K562 (cell line): ENCODE results near the gene ASPG. TPM values are rescaled to one million over a fixed set of nuclear protein-coding genes. Genes with fewer than 3 reads are reported as not detected.

Source experiments
- ATAC-seq: fragments of 200-7000 bp; cut with Tn5 transposase; 3 replicates; pipeline ENCODE4 v1.9.1; 2020; ENCODE audit warnings: moderate library complexity
- BruUV-seq: library from RNA; stranded (reverse); fragments of 400-500 nt; replicated peaks from 2 replicates; lab custom pipeline; 2021; lab: Mats Ljungman, UMichigan
- CTCF ChIA-PET: fragments of 300-600 bp; formaldehyde crosslinking; extraction: SDS; loops from one replicate; lab custom pipeline; 2021; ENCODE audit warnings: low intra/inter-chr PET ratio; lab: Yijun Ruan, JAX
- POLR2A ChIA-PET: fragments of 300-600, 350-650 bp; sonication (Branson Sonifier 250); formaldehyde crosslinking; extraction: SDS; loops from one replicate; lab custom pipeline; 2021; ENCODE audit warnings: antibody characterized with exemption, inconsistent platforms; lab: Yijun Ruan, JAX
- DNase-seq, 4 experiments: peaks; one replicate each; pipeline versions ENCODE4 v3.0.0 to v3.0.0-alpha.2; 2011 to 2018; ENCODE audit warnings: low spot score in 3 of 4, mixed read lengths in 3 of 4; ENCODE audit errors: extremely low read depth in 1 of 4
- FAIRE-seq: peaks from 2 replicates; lab custom pipeline; 2011; peaks lifted over from hg19 to GRCh38; lab: Jason Lieb, UNC
- H2AFZ ChIP-seq: 2 replicates; pipeline ENCODE4 v1.6.0; 2011; ENCODE audit warnings: low read depth, low read length, control low read depth, inconsistent platforms
- H3K27ac ChIP-seq: fragments of 200-600 bp; 3 replicates; pipeline ENCODE4 v1.8.0; 2011; ENCODE audit warnings: low read depth, mild to moderate bottlenecking, control low read depth, inconsistent platforms, low read length, moderate library complexity, mixed read lengths; ENCODE audit errors: extremely low read depth
- H3K27me3 ChIP-seq, 2 experiments: fragments of 300-600 bp in 1 of 2; 2 replicates in 1 of 2; 3 replicates in 1 of 2; pipeline versions ENCODE4 v1.6.0 to v1.8.0; 2011; ENCODE audit warnings: inconsistent platforms in 2 of 2, low read length in 2 of 2, mild to moderate bottlenecking in 1 of 2, mixed read lengths in 1 of 2, moderate library complexity in 1 of 2; ENCODE audit not compliant: control insufficient read depth in 2 of 2, insufficient read depth in 2 of 2
- H3K36me3 ChIP-seq: fragments of 300-600 bp; 3 replicates; pipeline ENCODE4 v1.8.0; 2011; ENCODE audit warnings: mild to moderate bottlenecking, low read length, inconsistent platforms; ENCODE audit not compliant: control insufficient read depth, insufficient read depth
- H3K4me1 ChIP-seq, 2 experiments: fragments of 200-600 bp in 1 of 2; replicated peaks in 1 of 2; 2 replicates in 1 of 2; 3 replicates in 1 of 2; pipeline versions ENCODE4 v1.5.1 to v1.8.0; 2011; ENCODE audit warnings: inconsistent platforms in 2 of 2, low read length in 2 of 2, mild to moderate bottlenecking in 1 of 2, mixed read lengths in 1 of 2, moderate library complexity in 1 of 2; ENCODE audit not compliant: control insufficient read depth in 2 of 2, insufficient read depth in 2 of 2
- H3K4me2 ChIP-seq: 2 replicates; pipeline ENCODE4 v1.6.1; 2011; ENCODE audit warnings: low read length, control low read depth, inconsistent platforms, mixed read lengths; ENCODE audit not compliant: insufficient read depth
- H3K4me3 ChIP-seq: fragments of 200-600 bp; sonication (generic), shearing (Covaris generic); 2 replicates; pipeline ENCODE4 v1.5.1; 2016; ENCODE audit warnings: control low read depth, inconsistent platforms
- H3K79me2 ChIP-seq: fragments of 200-600 bp; 3 replicates; pipeline ENCODE4 v1.8.0; 2011; ENCODE audit warnings: low read length, inconsistent platforms; ENCODE audit not compliant: control insufficient read depth, insufficient read depth
- H3K9ac ChIP-seq, 2 experiments: 2 replicates each; pipeline versions ENCODE4 v1.6.0 to v1.6.1; 2011; ENCODE audit warnings: low read depth in 2 of 2, low read length in 2 of 2, control low read depth in 1 of 2, inconsistent platforms in 1 of 2, mild to moderate bottlenecking in 1 of 2, mixed read lengths in 1 of 2; ENCODE audit not compliant: insufficient read depth in 1 of 2
- H3K9me1 ChIP-seq: one replicate; pipeline ENCODE4 v1.6.0; 2011; ENCODE audit warnings: inconsistent platforms, mild to moderate bottlenecking, low read length, moderate library complexity; ENCODE audit not compliant: control insufficient read depth, insufficient read depth
- H3K9me3 ChIP-seq: replicated peaks from 2 replicates; pipeline ENCODE4 v1.5.1; 2011; ENCODE audit warnings: low read depth, low read length, inconsistent platforms; ENCODE audit not compliant: control insufficient read depth, insufficient read depth
- H4K20me1 ChIP-seq: replicated peaks from 2 replicates; pipeline ENCODE4 v1.6.1; 2011; ENCODE audit warnings: low read length, inconsistent platforms, mixed read lengths; ENCODE audit not compliant: control insufficient read depth, insufficient read depth
- CREB1 ChIP-seq, 2 experiments: sonication (generic) in 1 of 2; formaldehyde crosslinking in 1 of 2; IDR thresholded peaks; 2 replicates each; pipeline versions ENCODE4 v1.6.1 to v1.8.0; 2012 to 2022; ENCODE audit warnings: inconsistent platforms in 1 of 2, mild to moderate bottlenecking in 1 of 2, missing genetic modification reagents in 1 of 2, moderate library complexity in 1 of 2
- ILF3 ChIP-seq: fragments of 450-650 bp; IDR thresholded peaks from 2 replicates; pipeline ENCODE4 v1.6.1; 2018; ENCODE audit warnings: antibody characterized with exemption, mild to moderate bottlenecking, moderate library complexity, borderline replicate concordance
- KAT2B ChIP-seq: IDR thresholded peaks from one replicate; pipeline ENCODE4 v1.6.1; 2012; ENCODE audit warnings: low read depth, mild to moderate bottlenecking, control low read depth, inconsistent platforms, low read length, moderate library complexity
- NCOA2 ChIP-seq, 2 experiments: fragments of 450-650 bp; IDR thresholded peaks; 2 replicates each; pipeline ENCODE4 v1.6.1; 2018; ENCODE audit warnings: mild to moderate bottlenecking in 2 of 2, moderate library complexity in 1 of 2; ENCODE audit not compliant: partially characterized antibody in 2 of 2
- PHF21A ChIP-seq: fragments of 450-650 bp; IDR thresholded peaks from 2 replicates; pipeline ENCODE4 v1.6.1; 2017; ENCODE audit warnings: low read depth, borderline replicate concordance
- ZNF717 ChIP-seq: fragments of 250-450 bp; sonication (Bioruptor Pico); IDR thresholded peaks from 2 replicates; pipeline ENCODE4 v1.5.0; 2021
- WGBS: fragments of 100-300 bp; shearing (Covaris generic); methylation state at CpG from one replicate; pipeline ENCODE4 v1.1.6; 2016; ENCODE audit warnings: low coverage, mixed read lengths; ENCODE audit not compliant: insufficient coverage; ENCODE audit errors: missing lambda C conversion rate; 5-methylcytosine and 5-hydroxymethylcytosine counted together
- in situ Hi-C: fragments of 300-500 bp; cut with MboI; formaldehyde crosslinking; loops from 4 replicates; pipeline ENCODE4 v1.15.0; 2018; ENCODE audit warnings: inconsistent platforms, mixed read lengths
- intact Hi-C: fragments of 100-400 bp; cut with micrococcal nuclease; formaldehyde crosslinking; loops from 2 replicates; pipeline ENCODE4 v1.14.2; 2022
- polyA plus RNA-seq, 8 experiments: library from polyadenylated mRNA; depleted of rRNA in 4 of 8; stranded (reverse) in 5 of 8; unstranded in 3 of 8; fragments of >200 nt; fragmentation: Nextera tagmentation in 2 of 8; fragmentation: Illumina TruSeq in 1 of 8; extraction: Ambion mirVana in 2 of 8; extraction: Trizol in 1 of 8; gene quantifications; 2 replicates each; pipeline versions ENCODE4 v1.2.1 to v1.2.3, GENCODE V29; 2011 to 2014; ENCODE audit warnings: inconsistent platforms in 1 of 8, missing spikeins in 1 of 8
- total RNA-seq, 7 experiments: library from RNA; depleted of rRNA in 6 of 7; stranded (reverse); fragments of >200 nt in 6 of 7; fragmentation: Illumina TruSeq in 2 of 7; extraction: Trizol in 2 of 7; gene quantifications; 2 replicates each; pipeline versions ENCODE4 v1.2.1 to v1.2.3, GENCODE V29; 2011 to 2021; ENCODE audit warnings: low replicate concordance in 1 of 7
- TF ChIP-seq, protein P1 (sequence below): fragments of 450-650 bp; IDR thresholded peaks from 2 replicates; pipeline ENCODE4 v1.6.1; 2016; ENCODE audit warnings: mild to moderate bottlenecking, moderate library complexity

The ASPG gene
- total and polyA plus RNA-seq, 9 of the 15 experiments (the other 6 are each of a cell fraction or from before 2014, with no cell fraction given) = 0.18 TPM; not detected in 8

GRCh38 chr14:104152246-104152575 lies 66.7 kb downstream of the ASPG start:
- ChIA-PET POLR2A (no interaction called here), CTCF (interaction anchor here (0.6 kb wide), 1 partner anchor 14 kb away, joined by 3 read pairs; the partner anchor contains the start of gene KIF26A)
- H3K9ac ChIP-seq = no peak overlapping the region; a peak in 1 of 4 replicates
- H3K9me3 ChIP-seq = no peaks in the 10 kb centered on the region
- H3K79me2 ChIP-seq = no peaks in the 10 kb centered on the region
- no peak overlapping the region for H3K4me3 ChIP-seq
- H2AFZ ChIP-seq = no peak overlapping the region
- ATAC-seq = no peak
- H3K4me1 ChIP-seq = peaks cover 0 to 32% of the 10 kb centered on the region in 2 experiments; a peak in 2 of 5 replicates
- no peak for FAIRE-seq
- no peak overlapping the region for H3K4me2 ChIP-seq
- no peaks in the 10 kb centered on the region for H3K36me3 ChIP-seq
- no TSS peak for BruUV-seq
- no peak for DNase-seq
- H3K27me3 ChIP-seq = peaks cover 0 to 10% of the 10 kb centered on the region in 2 experiments; a peak in 1 of 5 replicates
- no peaks in the 10 kb centered on the region for H4K20me1 ChIP-seq
- intact Hi-C loops = no loop called here
- no peaks in the 10 kb centered on the region for H3K9me1 ChIP-seq
- 7% methylated on average over 12 of the region's 14 CpGs for WGBS
- in situ Hi-C loops = no loop called here
- no peak overlapping the region for H3K27ac ChIP-seq
- TF ChIP-seq ZNF717 (CRISPR knock-in tag) (no peak), CREB1 (IDR thresholded peaks at IDR 0.05) (no peak), CREB1 (CRISPR knock-in tag; IDR thresholded peaks at IDR 0.05) (no peak), NCOA2 (IDR thresholded peaks at IDR 0.05; ENCODE audit: partially characterized antibody in 2 of 2) (no peak), PHF21A (no peak), KAT2B (no peak), ILF3 (no peak)
- TF ChIP-seq, protein P1, sequence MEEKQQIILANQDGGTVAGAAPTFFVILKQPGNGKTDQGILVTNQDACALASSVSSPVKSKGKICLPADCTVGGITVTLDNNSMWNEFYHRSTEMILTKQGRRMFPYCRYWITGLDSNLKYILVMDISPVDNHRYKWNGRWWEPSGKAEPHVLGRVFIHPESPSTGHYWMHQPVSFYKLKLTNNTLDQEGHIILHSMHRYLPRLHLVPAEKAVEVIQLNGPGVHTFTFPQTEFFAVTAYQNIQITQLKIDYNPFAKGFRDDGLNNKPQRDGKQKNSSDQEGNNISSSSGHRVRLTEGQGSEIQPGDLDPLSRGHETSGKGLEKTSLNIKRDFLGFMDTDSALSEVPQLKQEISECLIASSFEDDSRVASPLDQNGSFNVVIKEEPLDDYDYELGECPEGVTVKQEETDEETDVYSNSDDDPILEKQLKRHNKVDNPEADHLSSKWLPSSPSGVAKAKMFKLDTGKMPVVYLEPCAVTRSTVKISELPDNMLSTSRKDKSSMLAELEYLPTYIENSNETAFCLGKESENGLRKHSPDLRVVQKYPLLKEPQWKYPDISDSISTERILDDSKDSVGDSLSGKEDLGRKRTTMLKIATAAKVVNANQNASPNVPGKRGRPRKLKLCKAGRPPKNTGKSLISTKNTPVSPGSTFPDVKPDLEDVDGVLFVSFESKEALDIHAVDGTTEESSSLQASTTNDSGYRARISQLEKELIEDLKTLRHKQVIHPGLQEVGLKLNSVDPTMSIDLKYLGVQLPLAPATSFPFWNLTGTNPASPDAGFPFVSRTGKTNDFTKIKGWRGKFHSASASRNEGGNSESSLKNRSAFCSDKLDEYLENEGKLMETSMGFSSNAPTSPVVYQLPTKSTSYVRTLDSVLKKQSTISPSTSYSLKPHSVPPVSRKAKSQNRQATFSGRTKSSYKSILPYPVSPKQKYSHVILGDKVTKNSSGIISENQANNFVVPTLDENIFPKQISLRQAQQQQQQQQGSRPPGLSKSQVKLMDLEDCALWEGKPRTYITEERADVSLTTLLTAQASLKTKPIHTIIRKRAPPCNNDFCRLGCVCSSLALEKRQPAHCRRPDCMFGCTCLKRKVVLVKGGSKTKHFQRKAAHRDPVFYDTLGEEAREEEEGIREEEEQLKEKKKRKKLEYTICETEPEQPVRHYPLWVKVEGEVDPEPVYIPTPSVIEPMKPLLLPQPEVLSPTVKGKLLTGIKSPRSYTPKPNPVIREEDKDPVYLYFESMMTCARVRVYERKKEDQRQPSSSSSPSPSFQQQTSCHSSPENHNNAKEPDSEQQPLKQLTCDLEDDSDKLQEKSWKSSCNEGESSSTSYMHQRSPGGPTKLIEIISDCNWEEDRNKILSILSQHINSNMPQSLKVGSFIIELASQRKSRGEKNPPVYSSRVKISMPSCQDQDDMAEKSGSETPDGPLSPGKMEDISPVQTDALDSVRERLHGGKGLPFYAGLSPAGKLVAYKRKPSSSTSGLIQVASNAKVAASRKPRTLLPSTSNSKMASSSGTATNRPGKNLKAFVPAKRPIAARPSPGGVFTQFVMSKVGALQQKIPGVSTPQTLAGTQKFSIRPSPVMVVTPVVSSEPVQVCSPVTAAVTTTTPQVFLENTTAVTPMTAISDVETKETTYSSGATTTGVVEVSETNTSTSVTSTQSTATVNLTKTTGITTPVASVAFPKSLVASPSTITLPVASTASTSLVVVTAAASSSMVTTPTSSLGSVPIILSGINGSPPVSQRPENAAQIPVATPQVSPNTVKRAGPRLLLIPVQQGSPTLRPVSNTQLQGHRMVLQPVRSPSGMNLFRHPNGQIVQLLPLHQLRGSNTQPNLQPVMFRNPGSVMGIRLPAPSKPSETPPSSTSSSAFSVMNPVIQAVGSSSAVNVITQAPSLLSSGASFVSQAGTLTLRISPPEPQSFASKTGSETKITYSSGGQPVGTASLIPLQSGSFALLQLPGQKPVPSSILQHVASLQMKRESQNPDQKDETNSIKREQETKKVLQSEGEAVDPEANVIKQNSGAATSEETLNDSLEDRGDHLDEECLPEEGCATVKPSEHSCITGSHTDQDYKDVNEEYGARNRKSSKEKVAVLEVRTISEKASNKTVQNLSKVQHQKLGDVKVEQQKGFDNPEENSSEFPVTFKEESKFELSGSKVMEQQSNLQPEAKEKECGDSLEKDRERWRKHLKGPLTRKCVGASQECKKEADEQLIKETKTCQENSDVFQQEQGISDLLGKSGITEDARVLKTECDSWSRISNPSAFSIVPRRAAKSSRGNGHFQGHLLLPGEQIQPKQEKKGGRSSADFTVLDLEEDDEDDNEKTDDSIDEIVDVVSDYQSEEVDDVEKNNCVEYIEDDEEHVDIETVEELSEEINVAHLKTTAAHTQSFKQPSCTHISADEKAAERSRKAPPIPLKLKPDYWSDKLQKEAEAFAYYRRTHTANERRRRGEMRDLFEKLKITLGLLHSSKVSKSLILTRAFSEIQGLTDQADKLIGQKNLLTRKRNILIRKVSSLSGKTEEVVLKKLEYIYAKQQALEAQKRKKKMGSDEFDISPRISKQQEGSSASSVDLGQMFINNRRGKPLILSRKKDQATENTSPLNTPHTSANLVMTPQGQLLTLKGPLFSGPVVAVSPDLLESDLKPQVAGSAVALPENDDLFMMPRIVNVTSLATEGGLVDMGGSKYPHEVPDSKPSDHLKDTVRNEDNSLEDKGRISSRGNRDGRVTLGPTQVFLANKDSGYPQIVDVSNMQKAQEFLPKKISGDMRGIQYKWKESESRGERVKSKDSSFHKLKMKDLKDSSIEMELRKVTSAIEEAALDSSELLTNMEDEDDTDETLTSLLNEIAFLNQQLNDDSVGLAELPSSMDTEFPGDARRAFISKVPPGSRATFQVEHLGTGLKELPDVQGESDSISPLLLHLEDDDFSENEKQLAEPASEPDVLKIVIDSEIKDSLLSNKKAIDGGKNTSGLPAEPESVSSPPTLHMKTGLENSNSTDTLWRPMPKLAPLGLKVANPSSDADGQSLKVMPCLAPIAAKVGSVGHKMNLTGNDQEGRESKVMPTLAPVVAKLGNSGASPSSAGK = no peak
